Mucosa of descending colon (tissue), 3 donors: ENCODE results near the gene VPS13D. TPM values are rescaled to one million over a fixed set of nuclear protein-coding genes. Genes with fewer than 3 reads are reported as not detected.

Experiments used
- ATAC-seq: fragments of 200-7000 bp; cut with Tn5 transposase; one replicate; pipeline ENCODE4 v1.9.1; 2020; ENCODE audit warnings: mild to moderate bottlenecking, moderate library complexity
- DNase-seq, 3 donors: peaks; one replicate each; pipeline ENCODE4 v3.0.0-alpha.2; 2020
- H3K36me3 ChIP-seq: fragments of 200-600 bp; one replicate; pipeline ENCODE4 v1.8.0; 2021; ENCODE audit warnings: low read depth, mild to moderate bottlenecking
- H3K4me1 ChIP-seq: fragments of 200-600 bp; one replicate; pipeline ENCODE4 v1.8.0; 2021; ENCODE audit warnings: low read depth, mild to moderate bottlenecking
- H3K4me3 ChIP-seq: fragments of 200-600 bp; one replicate; pipeline ENCODE4 v1.8.0; 2021; ENCODE audit warnings: mild to moderate bottlenecking
- H3K9me3 ChIP-seq: fragments of 200-600 bp; one replicate; pipeline ENCODE4 v1.8.0; 2021; ENCODE audit warnings: mild to moderate bottlenecking
- CTCF ChIP-seq: fragments of 200-600 bp; IDR thresholded peaks from one replicate; pipeline ENCODE4 v1.8.0; 2022; ENCODE audit warnings: antibody characterized with exemption, mild to moderate bottlenecking
- intact Hi-C, 2 donors: fragments of 100-400 bp; cut with DNase I in 1 of 2; cut with micrococcal nuclease in 1 of 2; formaldehyde crosslinking; loops; one replicate each; pipeline versions ENCODE4 v1.11.0 to v1.11.1; 2022; cut with DNase I, micrococcal nuclease
- total RNA-seq, 3 donors: library from RNA; stranded (reverse); fragmentation: NEBNext Ultra II Directional in 2 of 3; extraction: Animal tissue kit (Norgen Biotek cat#: 25700) in 2 of 3; gene quantifications; one replicate each; pipeline versions ENCODE4 v1.2.1 to v1.2.4, GENCODE V29; 2021 to 2023
- donor health status: DM: no; HTN: no; CAD: no; lungs with moderate emphysema.
- donor health status: DM: no; HTN: no; CAD: no.
- donor health status: DM: no; HTN: yes; CAD: no.

Gene VPS13D
- total RNA-seq, 3 donors from 2014 or later = 70.1 to 96.6 (median 96.6) TPM

DNA sequence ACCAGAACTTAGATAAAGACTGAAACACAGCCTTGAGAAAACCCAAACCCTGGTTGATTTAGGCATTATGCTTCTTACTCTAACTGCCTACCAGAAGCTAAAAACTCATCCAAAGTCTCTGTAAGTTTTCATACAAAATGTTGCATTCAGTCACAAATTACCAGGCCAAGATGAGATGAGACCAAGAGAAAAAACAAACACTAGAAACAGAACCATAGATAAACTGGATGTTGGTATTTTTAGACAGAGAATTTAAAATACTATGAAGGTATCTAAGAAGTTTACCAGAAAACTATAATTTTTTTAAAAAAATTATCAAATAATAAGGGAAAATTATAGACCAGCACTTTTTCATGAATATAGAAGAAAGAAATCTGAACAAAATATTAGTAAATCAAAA is 180.5 kb downstream of the VPS13D start:
- H3K9me3 ChIP-seq = no peaks in the 10 kb centered on the region
- no peak for ATAC-seq
- no peak for TF ChIP-seq CTCF
- no peak for DNase-seq
- H3K4me1 ChIP-seq = peaks cover 38% of the 10 kb centered on the region
- no peak overlapping the region for H3K4me3 ChIP-seq
- intact Hi-C loops = no loop called here
- no peaks in the 10 kb centered on the region for H3K36me3 ChIP-seq

DNA sequence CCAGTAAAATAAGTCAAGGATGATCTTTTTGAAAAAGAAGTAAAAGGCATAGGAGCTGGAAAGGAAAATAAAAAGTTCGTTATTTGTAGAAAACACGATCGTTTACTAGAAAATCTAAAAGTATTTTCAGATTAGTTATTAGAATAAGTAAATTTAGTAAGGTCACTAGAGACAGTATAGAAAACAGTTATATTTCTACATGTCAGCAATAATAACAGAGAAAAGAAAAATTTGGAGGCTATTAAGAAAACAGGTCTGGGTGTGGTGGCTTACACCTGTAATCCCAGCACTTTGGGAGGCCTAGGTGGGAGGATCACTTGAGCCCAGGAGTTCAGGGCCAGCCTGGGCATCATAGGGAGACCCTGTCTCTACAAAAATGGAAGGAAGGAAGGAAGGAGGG is 181.3 kb downstream of the VPS13D start:
- intact Hi-C loops = no loop called here
- Histone ChIP-seq H3K36me3 (no peaks in the 10 kb centered on the region), H3K4me1 (peaks cover 31% of the 10 kb centered on the region), H3K4me3 (no peak overlapping the region), H3K9me3 (no peaks in the 10 kb centered on the region)
- ATAC-seq = no peak
- no peak for DNase-seq
- TF ChIP-seq CTCF = no peak

DNA sequence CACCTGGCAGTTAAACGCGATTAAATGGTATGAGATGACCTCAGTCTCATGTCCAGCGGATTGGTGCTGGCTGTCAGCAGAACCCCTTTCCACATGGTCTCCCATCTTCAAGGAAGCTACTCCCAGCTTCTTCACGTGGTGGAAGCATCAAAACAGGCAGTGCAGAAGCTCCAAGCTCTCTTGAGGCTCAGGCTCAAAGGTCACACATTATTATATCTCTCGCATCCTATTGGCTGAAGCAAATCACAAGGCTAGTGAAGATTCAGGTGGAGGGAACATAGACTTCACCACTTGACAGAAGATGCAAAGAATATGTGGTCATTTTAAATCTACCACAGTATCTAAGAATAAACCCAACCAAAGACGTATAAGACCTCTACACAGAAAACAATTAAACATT is 181.9 kb downstream of the VPS13D start:
- no peak for TF ChIP-seq CTCF
- intact Hi-C loops = no loop called here
- Histone ChIP-seq H3K36me3 (no peaks in the 10 kb centered on the region), H3K9me3 (no peaks in the 10 kb centered on the region), H3K4me3 (no peak overlapping the region), H3K4me1 (peaks cover 24% of the 10 kb centered on the region)
- ATAC-seq = peak; percentile 67
- peak in 1 of 3 donors; percentile 23 for DNase-seq

DNA sequence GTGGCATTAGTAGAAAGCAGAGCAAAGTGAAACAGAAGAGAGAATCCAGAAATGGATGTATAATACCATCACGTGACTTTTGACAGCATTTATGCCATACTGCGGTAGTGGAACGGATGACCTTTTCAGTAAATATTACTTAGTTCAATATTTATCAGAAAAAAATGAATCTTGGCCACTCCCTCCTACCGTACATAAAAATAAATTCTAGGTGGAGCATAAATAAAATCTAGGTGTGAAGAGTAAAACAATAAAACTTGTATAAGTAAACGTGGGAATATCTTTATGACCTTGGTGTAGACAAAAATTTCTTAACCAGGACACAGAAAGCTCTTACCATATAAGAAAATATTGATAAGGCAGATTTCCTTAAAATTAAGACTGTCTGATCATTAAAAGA is 182.6 kb downstream of the VPS13D start:
- intact Hi-C loops = no loop called here
- peaks cover 17% of the 10 kb centered on the region for H3K4me1 ChIP-seq
- no peak for TF ChIP-seq CTCF
- no peaks in the 10 kb centered on the region for H3K9me3 ChIP-seq
- DNase-seq (no peak), ATAC-seq (peak; percentile 63)
- H3K4me3 ChIP-seq = no peak overlapping the region
- H3K36me3 ChIP-seq = no peaks in the 10 kb centered on the region

DNA sequence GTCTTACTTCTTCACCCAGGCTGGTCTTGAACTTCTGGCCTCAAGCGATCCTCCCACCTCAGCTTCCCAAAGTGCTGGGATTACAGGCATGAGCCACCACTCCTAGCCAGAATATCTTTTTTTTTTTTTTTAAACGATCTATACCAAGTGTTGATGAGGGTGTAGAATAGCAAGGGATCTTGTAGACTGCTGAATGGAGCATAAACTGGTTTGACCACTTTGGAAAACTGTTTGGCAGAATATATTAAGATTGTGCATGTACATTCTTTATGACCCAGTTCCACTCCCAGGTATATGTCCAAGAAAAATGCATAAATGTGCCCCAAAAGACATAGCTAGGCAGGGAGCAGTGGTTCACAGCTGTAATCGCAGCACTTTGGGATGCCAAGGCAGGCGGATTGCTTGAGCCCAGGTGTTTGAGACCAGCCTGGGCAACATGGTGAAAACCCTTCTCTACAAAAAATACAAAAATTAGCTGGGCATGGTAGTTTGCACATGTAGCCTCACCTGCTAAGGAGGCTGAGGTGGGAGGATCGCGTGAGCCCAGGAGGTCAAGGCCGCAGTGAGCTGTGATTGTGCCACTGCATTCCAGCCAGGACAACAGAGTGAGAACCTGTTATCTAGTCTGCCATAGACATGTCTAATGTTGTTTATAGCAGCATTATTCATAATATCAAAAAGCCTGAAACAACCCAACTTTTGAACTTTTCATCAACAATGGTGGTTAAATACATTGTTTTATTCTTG is 184.0 kb downstream of the VPS13D start:
- no peak for TF ChIP-seq CTCF
- ATAC-seq = peak; percentile 38
- intact Hi-C loops = no loop called here
- no peak for DNase-seq
- Histone ChIP-seq H3K4me1 (peaks cover 10% of the 10 kb centered on the region), H3K4me3 (no peak overlapping the region), H3K36me3 (no peaks in the 10 kb centered on the region), H3K9me3 (no peaks in the 10 kb centered on the region)
